Measurements from ENCODE around the gene RNASE1. TPM values are rescaled to one million over a fixed set of nuclear protein-coding genes. Genes with fewer than 3 reads are reported as not detected.
"Not testable (repeated sequence)": the region's sequence is repeated elsewhere in the genome, so short reads cannot be mapped to it uniquely, and the experiment has no call there.

Gene RNASE1
- total RNA-seq, 2 experiments from 2014 or later, result not detected

DNA sequence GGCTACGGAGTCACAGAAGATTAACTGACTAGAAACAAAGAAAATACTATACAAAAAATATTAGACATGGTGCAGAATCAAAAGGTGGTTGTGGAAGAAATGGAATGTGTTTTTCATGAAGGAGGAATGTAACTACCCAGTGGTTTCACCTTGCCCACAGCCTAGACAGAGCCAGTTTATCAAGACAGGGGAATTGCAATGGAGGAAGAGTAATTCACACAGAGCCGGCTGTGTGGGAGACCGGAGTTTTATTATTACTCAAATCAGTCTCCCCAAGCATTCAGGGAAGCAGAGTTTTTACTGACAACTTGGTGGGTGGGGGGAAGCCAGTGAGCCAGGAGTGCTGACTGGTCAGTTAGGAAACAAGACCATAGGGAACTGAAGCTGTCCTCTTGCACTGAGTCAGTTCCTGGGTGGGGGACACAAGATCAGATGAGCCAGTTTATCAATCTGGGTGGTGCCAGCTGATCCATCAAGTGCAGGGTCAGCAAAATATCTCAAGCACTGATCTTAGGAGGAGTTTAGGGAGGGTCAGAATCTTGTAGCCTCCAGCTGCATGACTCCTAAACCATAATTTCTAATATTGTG, 19.0 kb upstream of the RNASE1 start:
- H3K4me1 Mint-ChIP-seq; CTCF ChIA-PET; H3K27ac Mint-ChIP-seq; POLR2A ChIA-PET; H3K9me3 Mint-ChIP-seq; H3K27me3 Mint-ChIP-seq; H3K36me3 Mint-ChIP-seq (ENCODE audit: low read depth); H3K4me3 Mint-ChIP-seq; DNase-seq: not testable (repeated sequence)

DNA sequence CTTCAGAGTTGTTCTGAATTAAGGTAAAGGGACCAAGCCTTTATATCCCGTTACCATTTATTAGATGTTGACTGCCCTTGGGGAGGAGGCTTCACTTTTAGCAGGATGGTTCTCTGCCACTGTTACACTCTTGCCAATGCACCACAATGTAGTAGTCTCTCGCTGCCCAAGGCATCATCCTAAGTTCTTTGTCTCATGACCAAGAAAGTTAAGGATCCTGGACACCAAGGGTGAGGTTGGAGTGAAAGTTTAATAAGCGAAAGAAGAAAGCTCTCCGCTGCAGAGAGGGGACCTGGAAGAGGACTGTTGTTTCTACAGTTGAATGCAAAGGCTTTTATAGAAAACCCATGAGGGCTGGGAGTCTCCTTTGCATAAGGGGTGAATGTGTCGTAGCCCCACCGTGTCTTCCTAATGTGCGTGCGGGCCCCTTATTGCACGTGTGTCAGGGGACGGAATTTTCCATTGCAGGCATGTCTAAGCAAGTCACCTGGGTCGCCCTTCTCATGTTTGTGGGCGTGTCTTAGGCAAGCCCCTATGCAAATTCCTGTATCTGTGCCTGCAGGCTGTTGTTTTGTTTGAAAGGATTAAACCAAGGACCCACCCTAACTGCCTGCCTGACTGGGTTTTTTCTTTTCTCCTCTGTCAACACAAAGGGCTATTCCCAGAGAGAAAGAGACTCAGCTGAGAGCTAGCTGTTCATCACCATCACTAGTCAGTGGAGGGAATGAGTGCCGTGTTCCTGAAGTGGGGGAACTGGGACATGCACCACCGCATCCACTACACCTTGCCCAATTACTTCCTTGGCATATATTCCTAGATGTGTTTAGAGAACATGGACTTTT, 17.6 kb upstream of the RNASE1 start:
- no peak for DNase-seq
- Mint-ChIP-seq H3K27ac (no peak overlapping the region), H3K36me3 (ENCODE audit: low read depth) (no peaks in the 10 kb centered on the region), H3K27me3 (peaks cover 3% of the 10 kb centered on the region), H3K9me3 (no peaks in the 10 kb centered on the region), H3K4me1 (no peaks in the 10 kb centered on the region), H3K4me3 (no peak overlapping the region)
- ChIA-PET CTCF (interaction anchor here (0.7 kb wide), 1 partner anchor 808 kb away, joined by 3 read pairs; no protein-coding TSS in a partner anchor), POLR2A (no interaction called here)

DNA sequence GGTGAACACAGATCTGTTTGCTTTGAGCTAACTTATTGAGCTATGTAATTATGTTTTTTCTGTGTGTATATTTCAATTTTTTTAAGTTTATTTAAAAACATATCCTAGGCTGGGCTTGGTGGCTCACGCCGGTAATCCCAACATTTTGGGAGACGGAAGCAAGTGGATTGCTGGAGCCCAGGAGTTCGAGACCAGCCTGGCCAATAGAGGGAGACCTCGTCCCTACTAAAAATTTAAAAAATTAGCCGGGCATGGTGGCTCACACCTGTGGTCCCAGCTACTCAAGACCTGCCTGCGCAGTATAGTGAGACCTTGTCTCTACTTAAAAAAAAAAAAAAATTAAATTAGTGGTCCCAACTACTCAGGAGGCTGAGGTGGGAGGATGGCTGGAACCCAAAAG, 16.2 kb upstream of the RNASE1 start:
- no peak for DNase-seq
- Mint-ChIP-seq H3K27me3 (peaks cover 3% of the 10 kb centered on the region), H3K27ac (no peak overlapping the region), H3K4me3 (no peak overlapping the region), H3K4me1 (no peaks in the 10 kb centered on the region), H3K36me3 (ENCODE audit: low read depth) (no peaks in the 10 kb centered on the region), H3K9me3 (no peaks in the 10 kb centered on the region)
- ChIA-PET POLR2A (no interaction called here), CTCF (no interaction called here)

DNA sequence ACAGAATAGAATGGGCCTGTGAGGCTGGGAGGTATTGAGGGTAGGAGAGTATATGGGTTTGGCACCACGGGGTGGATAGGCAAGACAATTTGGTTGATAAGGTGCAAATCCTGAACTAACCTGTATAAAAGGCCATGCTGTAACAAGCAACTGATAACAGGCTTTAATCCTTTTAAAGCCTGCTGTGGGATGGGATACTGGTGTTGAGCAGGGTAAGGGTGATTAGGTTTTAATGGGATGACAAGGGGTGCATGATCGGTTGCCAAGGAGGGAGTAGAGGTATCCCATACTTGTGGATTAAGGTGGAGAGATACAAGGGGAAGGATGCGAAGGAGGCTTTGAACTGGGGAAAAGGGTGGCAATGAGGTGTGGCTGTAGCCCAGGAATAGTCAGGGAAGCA, 13.3 kb upstream of the RNASE1 start:
- H3K27me3 Mint-ChIP-seq; POLR2A ChIA-PET; DNase-seq; H3K9me3 Mint-ChIP-seq; H3K4me1 Mint-ChIP-seq; H3K36me3 Mint-ChIP-seq (ENCODE audit: low read depth); CTCF ChIA-PET; H3K4me3 Mint-ChIP-seq: not testable (repeated sequence)
- H3K27ac Mint-ChIP-seq, result peak overlapping the region; percentile 13

DNA sequence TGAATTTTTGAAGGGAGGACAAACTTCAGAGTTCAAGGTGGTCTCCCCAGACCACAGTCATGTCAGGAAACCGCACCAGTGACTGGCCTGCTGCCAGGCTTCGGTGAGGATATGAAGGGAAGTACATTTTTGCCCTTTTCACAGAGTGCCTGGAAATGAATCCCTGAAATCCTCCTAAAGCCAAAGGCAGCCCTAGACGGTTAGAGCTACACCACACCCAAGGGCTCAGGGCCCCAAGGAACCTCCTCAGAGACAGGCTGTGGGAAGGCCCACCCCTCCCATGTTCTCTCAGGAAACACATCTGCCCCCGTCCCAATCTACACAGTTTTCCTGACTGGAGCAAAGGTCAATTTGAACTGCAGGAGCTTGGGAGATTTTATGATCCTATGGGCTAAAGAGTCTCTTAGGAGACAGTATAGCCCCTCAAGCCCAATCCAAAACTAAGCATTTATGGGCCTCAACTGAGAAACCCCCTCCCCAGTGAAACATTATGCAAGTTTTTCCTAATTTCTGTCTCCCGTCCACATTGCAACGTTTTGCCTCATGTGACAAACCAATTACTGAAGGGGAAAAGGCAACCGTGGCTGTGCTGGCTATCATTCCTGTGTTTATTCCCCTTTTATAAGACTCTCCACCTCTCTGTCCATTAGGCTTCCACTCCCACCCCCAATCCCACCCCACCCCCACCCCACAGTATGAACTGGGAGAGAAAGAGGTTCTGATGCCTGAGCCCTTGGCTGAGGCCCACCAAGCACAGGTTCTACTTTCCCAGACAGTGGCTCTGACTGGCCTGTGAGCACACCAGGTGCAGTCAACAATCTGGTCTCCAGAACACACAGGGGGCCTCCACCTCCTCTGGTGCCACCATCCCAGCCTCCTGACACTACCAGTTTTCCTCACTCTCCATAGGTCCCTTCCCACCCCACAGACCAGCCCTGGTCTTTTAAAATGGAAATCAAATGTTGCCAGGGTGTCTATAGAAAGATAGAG, 9.6 kb upstream of the RNASE1 start:
- Mint-ChIP-seq H3K36me3 (ENCODE audit: low read depth) (no peaks in the 10 kb centered on the region), H3K9me3 (no peaks in the 10 kb centered on the region), H3K4me3 (no peak overlapping the region), H3K27ac (no peak overlapping the region), H3K4me1 (no peaks in the 10 kb centered on the region), H3K27me3 (peaks cover 10% of the 10 kb centered on the region)
- CTCF ChIA-PET, result no interaction called here
- DNase-seq, result no peak
- POLR2A ChIA-PET, result no interaction called here

DNA sequence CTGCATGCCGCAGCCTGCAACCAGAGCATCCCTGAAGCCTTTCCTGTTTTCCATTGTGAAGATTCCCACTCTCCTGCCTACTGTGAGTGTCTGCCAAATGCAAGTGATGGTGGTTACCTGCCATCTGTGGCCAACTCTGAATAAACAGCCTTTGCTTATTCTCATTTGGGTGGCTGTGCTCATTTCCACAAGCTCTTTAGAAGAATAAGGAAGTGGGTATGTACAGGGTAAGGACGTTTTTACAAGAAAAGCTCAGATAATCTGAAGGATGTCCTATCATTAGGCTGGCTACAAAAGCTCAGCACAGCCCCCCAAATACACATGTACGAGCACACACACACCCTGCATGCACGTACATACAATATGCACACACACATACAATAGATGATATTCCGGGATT, 7.3 kb upstream of the RNASE1 start:
- H3K4me1 Mint-ChIP-seq, result no peaks in the 10 kb centered on the region
- DNase-seq, result no peak
- H3K27me3 Mint-ChIP-seq, result peaks cover 12% of the 10 kb centered on the region
- H3K36me3 Mint-ChIP-seq (ENCODE audit: low read depth), result no peaks in the 10 kb centered on the region
- no peaks in the 10 kb centered on the region for H3K9me3 Mint-ChIP-seq
- H3K4me3 Mint-ChIP-seq, result no peak overlapping the region
- POLR2A ChIA-PET, result no interaction called here
- H3K27ac Mint-ChIP-seq, result no peak overlapping the region
- CTCF ChIA-PET, result interaction anchor here (1.2 kb wide), 1 partner anchor 162 kb away, joined by 3 read pairs; no protein-coding TSS in a partner anchor

DNA sequence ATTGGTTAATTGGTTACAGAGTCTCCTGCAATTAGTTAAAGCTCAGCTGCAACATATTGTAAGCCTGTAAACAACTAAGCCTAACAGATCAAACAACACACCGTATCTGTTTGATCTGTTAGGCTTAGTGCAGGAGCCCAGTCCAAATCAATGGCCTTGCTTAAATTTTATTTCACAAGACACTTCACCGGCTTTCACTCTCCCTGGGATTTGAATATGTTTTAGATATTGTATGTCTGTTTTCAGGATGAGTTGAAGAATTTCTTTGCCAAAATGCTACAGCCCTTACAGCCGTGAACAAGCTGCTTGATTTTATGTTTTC, 5.5 kb upstream of the RNASE1 start:
- no peaks in the 10 kb centered on the region for H3K36me3 Mint-ChIP-seq (ENCODE audit: low read depth)
- CTCF ChIA-PET, result no interaction called here
- DNase-seq, result no peak
- H3K27me3 Mint-ChIP-seq, result peaks cover 12% of the 10 kb centered on the region
- H3K9me3 Mint-ChIP-seq, result no peaks in the 10 kb centered on the region
- POLR2A ChIA-PET, result no interaction called here
- H3K4me3 Mint-ChIP-seq, result no peak overlapping the region
- H3K27ac Mint-ChIP-seq, result no peak overlapping the region
- no peaks in the 10 kb centered on the region for H3K4me1 Mint-ChIP-seq

DNA sequence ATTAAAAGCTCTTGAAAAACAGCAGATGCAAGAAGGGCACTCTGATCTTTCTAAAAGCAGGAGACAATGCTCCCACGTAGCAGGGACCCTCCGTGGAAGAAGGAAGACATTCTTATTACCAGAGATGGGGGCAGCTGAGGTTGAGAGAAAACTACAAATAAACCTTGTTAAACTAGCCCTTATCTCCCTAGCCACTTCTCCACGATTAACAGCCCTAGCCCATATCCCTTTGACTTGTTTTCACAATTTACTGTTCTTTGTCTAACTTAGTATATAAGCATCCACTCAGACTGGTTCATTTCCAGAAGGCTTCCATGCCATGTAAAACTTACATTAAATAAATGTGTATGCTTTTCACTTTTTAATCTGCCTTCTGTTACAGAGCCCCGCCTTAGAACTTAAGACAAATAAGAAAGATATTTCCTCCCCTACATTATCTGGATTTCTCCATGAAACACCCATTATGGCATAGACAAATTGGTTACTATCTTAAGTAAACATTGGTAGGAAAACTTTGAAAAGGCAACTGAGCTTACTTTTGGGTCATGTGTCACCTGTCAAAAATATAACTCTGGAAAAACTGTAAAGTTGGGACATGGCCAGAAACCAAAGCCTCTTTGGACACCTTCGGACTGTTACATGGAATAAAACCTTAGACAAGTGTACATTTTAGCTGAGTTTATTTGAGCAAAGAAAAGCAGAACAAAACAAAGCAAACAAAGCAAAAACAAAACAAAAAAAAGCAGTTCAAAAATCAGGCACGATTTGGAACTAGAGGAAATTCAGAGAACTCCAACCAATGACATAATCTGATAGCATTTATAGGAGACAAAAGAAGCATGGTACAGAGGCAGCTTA, 4.9 kb upstream of the RNASE1 start:
- Mint-ChIP-seq H3K4me1 (no peaks in the 10 kb centered on the region), H3K9me3 (no peaks in the 10 kb centered on the region), H3K4me3 (no peak overlapping the region), H3K27ac (no peak overlapping the region), H3K36me3 (ENCODE audit: low read depth) (no peaks in the 10 kb centered on the region), H3K27me3 (peaks cover 12% of the 10 kb centered on the region)
- CTCF ChIA-PET, result interaction anchor here (0.6 to 0.8 kb wide), 2 partner anchors 50 to 52 kb away, joined by 3 read pairs; no protein-coding TSS in a partner anchor
- DNase-seq, result no peak
- POLR2A ChIA-PET, result no interaction called here

DNA sequence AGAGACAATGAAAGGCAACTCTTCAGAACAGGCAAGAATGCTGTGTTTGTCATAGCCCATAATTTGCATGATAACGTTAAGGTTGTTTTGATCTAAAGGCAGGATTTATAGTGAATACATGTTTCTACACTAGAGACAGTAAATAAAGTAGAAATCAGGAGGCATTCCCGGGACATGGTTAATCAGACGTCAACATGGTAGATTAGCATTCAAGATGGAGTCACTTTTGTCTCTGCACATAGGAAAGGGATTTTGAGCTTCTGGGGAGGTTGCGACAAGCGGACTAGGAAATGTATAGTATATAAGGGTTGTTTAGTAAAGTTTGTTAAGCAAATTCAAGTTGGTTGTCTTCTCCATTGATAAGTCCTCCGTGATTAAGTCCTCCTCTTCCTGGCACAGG, 2.8 kb upstream of the RNASE1 start:
- no peak overlapping the region for H3K27ac Mint-ChIP-seq
- no peaks in the 10 kb centered on the region for H3K9me3 Mint-ChIP-seq
- H3K4me1 Mint-ChIP-seq, result peaks cover 3% of the 10 kb centered on the region
- H3K4me3 Mint-ChIP-seq, result no peak overlapping the region
- DNase-seq, result no peak
- CTCF ChIA-PET, result interaction anchor here (0.5 kb wide), 1 partner anchor 167 kb away, joined by 3 read pairs; no protein-coding TSS in a partner anchor
- POLR2A ChIA-PET, result no interaction called here
- H3K27me3 Mint-ChIP-seq, result peaks cover 12% of the 10 kb centered on the region
- H3K36me3 Mint-ChIP-seq (ENCODE audit: low read depth), result no peaks in the 10 kb centered on the region

DNA sequence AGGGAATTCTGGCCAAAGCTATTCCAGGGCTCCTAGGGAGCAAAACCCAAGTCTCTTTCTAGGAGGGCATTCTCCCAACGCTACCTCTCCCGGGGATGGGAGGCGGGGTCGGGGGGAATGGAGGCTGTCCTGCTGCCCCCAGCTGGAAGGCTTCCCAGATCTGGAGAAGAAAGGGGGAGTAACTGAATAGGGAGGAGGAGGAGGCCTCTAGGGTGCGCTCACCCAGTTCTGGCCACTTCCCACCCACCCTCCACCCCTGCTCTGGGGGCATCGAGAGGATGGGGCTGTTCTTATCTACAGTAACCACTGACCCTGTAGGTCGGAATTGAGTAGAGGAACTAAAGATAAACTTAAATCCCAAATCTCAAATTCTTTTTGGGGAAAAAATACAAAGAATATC, 579 bp upstream of the RNASE1 start:
- peaks cover 5% of the 10 kb centered on the region for H3K27me3 Mint-ChIP-seq
- H3K4me1 Mint-ChIP-seq, result peaks cover 3% of the 10 kb centered on the region
- no peaks in the 10 kb centered on the region for H3K9me3 Mint-ChIP-seq
- ChIA-PET CTCF (no interaction called here), POLR2A (no interaction called here)
- no peak overlapping the region for H3K27ac Mint-ChIP-seq
- no peaks in the 10 kb centered on the region for H3K36me3 Mint-ChIP-seq (ENCODE audit: low read depth)
- H3K4me3 Mint-ChIP-seq, result no peak overlapping the region
- DNase-seq, result no peak

DNA sequence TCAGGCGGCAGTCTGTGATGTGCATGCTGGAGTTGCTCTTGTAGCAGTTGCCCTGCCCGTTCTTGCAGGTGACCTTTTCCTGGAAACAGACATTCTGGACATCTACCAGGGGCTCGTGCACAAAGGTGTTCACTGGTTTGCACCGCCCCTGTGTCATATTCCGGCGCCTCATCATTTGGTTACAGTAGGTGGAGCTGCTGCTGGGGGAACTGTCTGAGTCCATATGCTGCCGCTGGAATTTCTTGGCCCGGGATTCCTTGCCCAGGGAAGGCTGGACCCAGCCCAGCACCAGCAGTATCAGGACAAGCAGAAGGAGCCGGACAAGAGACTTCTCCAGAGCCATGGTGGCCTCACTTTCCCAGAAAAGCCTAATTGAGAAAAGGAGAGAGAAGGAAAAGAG, 918 bp downstream of the RNASE1 start:
- Mint-ChIP-seq H3K9me3 (no peaks in the 10 kb centered on the region), H3K36me3 (ENCODE audit: low read depth) (no peaks in the 10 kb centered on the region), H3K4me3 (no peak overlapping the region), H3K27me3 (peaks cover 5% of the 10 kb centered on the region), H3K4me1 (peaks cover 3% of the 10 kb centered on the region), H3K27ac (no peak overlapping the region)
- DNase-seq, result no peak
- POLR2A ChIA-PET, result no interaction called here
- CTCF ChIA-PET, result no interaction called here

DNA sequence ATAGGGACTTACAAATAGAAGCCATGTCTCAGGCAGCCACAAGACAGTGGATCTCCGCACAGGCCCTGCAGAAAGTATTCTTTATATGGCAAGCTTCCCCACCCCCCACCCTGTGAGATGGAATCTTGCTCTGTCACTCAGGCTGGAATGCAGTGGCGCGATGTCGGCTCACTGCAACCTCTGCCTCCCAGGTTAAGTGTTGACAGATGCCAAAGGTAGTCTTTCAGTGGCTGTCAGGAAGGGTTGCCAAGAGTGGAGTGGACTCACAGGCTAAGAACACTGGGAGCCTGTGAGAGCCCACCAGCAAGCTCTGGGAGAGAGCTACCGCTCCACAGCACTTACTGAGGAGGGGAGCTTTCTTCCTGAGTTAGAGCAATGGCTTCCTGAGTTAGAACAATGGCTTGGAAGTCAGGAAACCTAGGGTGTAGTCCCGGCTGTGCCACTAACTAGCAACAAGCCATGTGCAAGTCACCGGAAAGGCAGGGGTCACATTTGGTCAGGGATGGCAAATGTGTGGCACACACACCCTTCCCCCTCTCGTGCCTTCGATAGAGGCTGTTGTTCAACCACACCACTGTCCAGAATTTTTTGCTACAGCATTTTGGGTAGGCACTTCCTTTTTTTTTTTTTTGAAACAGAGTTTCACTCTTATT, 2.6 kb downstream of the RNASE1 start:
- ChIA-PET POLR2A (no interaction called here), CTCF (no interaction called here)
- no peak for DNase-seq
- Mint-ChIP-seq H3K9me3 (no peaks in the 10 kb centered on the region), H3K4me1 (peaks cover 3% of the 10 kb centered on the region), H3K27me3 (no peaks in the 10 kb centered on the region), H3K27ac (no peak overlapping the region), H3K36me3 (ENCODE audit: low read depth) (no peaks in the 10 kb centered on the region), H3K4me3 (no peak overlapping the region)
